ENCODE data around the gene STAC3. TPM values are rescaled to one million over a fixed set of nuclear protein-coding genes. Genes with fewer than 3 reads are reported as not detected.

The STAC3 gene
- total RNA-seq, 2 donors from 2014 or later: 5.9 to 6.8 TPM

GRCh38 chr12:57232156-57232756 is 18.7 kb downstream of the STAC3 start:
- no peak overlapping the region for H3K9ac ChIP-seq (ENCODE audit: extremely low read depth, low read length, poor library complexity, severe bottlenecking)
- TF ChIP-seq CTCF (conservative IDR thresholded peaks at IDR 0.05): no peak
- peaks cover 10% of the 10 kb centered on the region for H3K4me1 ChIP-seq (ENCODE audit: control insufficient read depth, insufficient read depth, low read length)
- no peak for DNase-seq
- Mint-ChIP-seq H3K27me3 (ENCODE audit: insufficient read depth) (peaks cover 38% of the 10 kb centered on the region), H3K4me3 (no peak overlapping the region), H3K4me1 (peaks cover 17% of the 10 kb centered on the region), H3K36me3 (ENCODE audit: low read depth) (peaks cover 40% of the 10 kb centered on the region), H3K9me3 (no peaks in the 10 kb centered on the region), H3K27ac (no peak overlapping the region)
- peaks cover 39% of the 10 kb centered on the region for H3K27me3 ChIP-seq (ENCODE audit: control insufficient read depth, insufficient read depth, low read length, poor library complexity, severe bottlenecking)
- H3K27ac ChIP-seq (ENCODE audit: low read depth, low read length): no peak overlapping the region
- peaks cover 41% of the 10 kb centered on the region for H3K36me3 ChIP-seq (ENCODE audit: control insufficient read depth, insufficient read depth, low read length)
- H3K4me3 ChIP-seq (ENCODE audit: low read length): no peak overlapping the region
- H3K9me3 ChIP-seq (ENCODE audit: control insufficient read depth, low read length): no peaks in the 10 kb centered on the region
- 97 to 100% methylated on average over 2 to 19 of the region's 19 CpGs for WGBS, 2 experiments (ENCODE audit: insufficient coverage in 1 of 2, insufficient read length in 1 of 2)

- no peak for TF ChIP-seq CTCF (conservative IDR thresholded peaks at IDR 0.05)
- peaks cover 10% of the 10 kb centered on the region for H3K4me1 ChIP-seq (ENCODE audit: control insufficient read depth, insufficient read depth, low read length)
- WGBS, 2 experiments (ENCODE audit: insufficient coverage in 1 of 2, insufficient read length in 1 of 2): 94 to 96% methylated on average over 9 to 13 of the region's 13 CpGs
- Mint-ChIP-seq H3K4me1 (peaks cover 21% of the 10 kb centered on the region), H3K4me3 (peak overlapping the region; percentile 98), H3K27me3 (ENCODE audit: insufficient read depth) (peaks cover 36% of the 10 kb centered on the region), H3K36me3 (ENCODE audit: low read depth) (peaks cover 40% of the 10 kb centered on the region), H3K9me3 (no peaks in the 10 kb centered on the region), H3K27ac (no peak overlapping the region)
- no peak overlapping the region for H3K27ac ChIP-seq (ENCODE audit: low read depth, low read length)
- H3K36me3 ChIP-seq (ENCODE audit: control insufficient read depth, insufficient read depth, low read length): peaks cover 41% of the 10 kb centered on the region
- no peaks in the 10 kb centered on the region for H3K9me3 ChIP-seq (ENCODE audit: control insufficient read depth, low read length)
- H3K4me3 ChIP-seq (ENCODE audit: low read length): peak overlapping the region; percentile 89
- DNase-seq: no peak
- H3K9ac ChIP-seq (ENCODE audit: extremely low read depth, low read length, poor library complexity, severe bottlenecking): no peak overlapping the region
- peaks cover 39% of the 10 kb centered on the region for H3K27me3 ChIP-seq (ENCODE audit: control insufficient read depth, insufficient read depth, low read length, poor library complexity, severe bottlenecking)
Observed at GRCh38 chr12:57231276-57232021, 19.5 kb downstream of the STAC3 start.

GRCh38 chr12:57230381-57231155 is 20.4 kb downstream of the STAC3 start:
- H3K27me3 ChIP-seq (ENCODE audit: control insufficient read depth, insufficient read depth, low read length, poor library complexity, severe bottlenecking): peaks cover 39% of the 10 kb centered on the region
- peak overlapping the region; percentile 89 for H3K4me3 ChIP-seq (ENCODE audit: low read length)
- peaks cover 36% of the 10 kb centered on the region for H3K27me3 Mint-ChIP-seq (ENCODE audit: insufficient read depth)
- no peak for TF ChIP-seq CTCF (conservative IDR thresholded peaks at IDR 0.05)
- peaks cover 40% of the 10 kb centered on the region for H3K36me3 Mint-ChIP-seq (ENCODE audit: low read depth)
- 58 to 73% methylated on average over 5 to 10 of the region's 10 CpGs for WGBS, 2 experiments (ENCODE audit: insufficient coverage in 1 of 2, insufficient read length in 1 of 2)
- peaks cover 24% of the 10 kb centered on the region for H3K4me1 Mint-ChIP-seq
- peaks cover 41% of the 10 kb centered on the region for H3K36me3 ChIP-seq (ENCODE audit: control insufficient read depth, insufficient read depth, low read length)
- H3K4me1 ChIP-seq (ENCODE audit: control insufficient read depth, insufficient read depth, low read length): peaks cover 10% of the 10 kb centered on the region
- H3K4me3 Mint-ChIP-seq: peak overlapping the region; percentile 98
- peak overlapping the region; percentile 87 for H3K27ac ChIP-seq (ENCODE audit: low read depth, low read length)
- no peaks in the 10 kb centered on the region for H3K9me3 Mint-ChIP-seq
- no peaks in the 10 kb centered on the region for H3K9me3 ChIP-seq (ENCODE audit: control insufficient read depth, low read length)
- DNase-seq: no peak
- H3K27ac Mint-ChIP-seq: peak overlapping the region; percentile 100
- H3K9ac ChIP-seq (ENCODE audit: extremely low read depth, low read length, poor library complexity, severe bottlenecking): peak overlapping the region; percentile 91
